GM23338 (cell line): ENCODE measurements around the gene SFRP4. TPM values are rescaled to one million over a fixed set of nuclear protein-coding genes. Genes with fewer than 3 reads are reported as not detected.

Source experiments
- ATAC-seq: fragments of 200-7000 bp; cut with Tn5 transposase; 3 replicates; pipeline ENCODE4 v1.9.1; 2020
- DNase-seq: peaks from one replicate; pipeline ENCODE4 v3.0.0-alpha.2; 2015; ENCODE audit warnings: low spot score
- H2AFZ ChIP-seq: fragments of 200-600 bp; sonication (generic); 2 replicates; pipeline ENCODE4 v1.8.0; 2016; ENCODE audit warnings: antibody characterized with exemption, mild to moderate bottlenecking, moderate library complexity
- H3F3A ChIP-seq: fragments of 200-600 bp; sonication (generic); replicated peaks from 2 replicates; pipeline ENCODE4 v1.8.0; 2017; ENCODE audit warnings: antibody characterized with exemption, mixed run types, low read depth
- H3K27ac ChIP-seq: fragments of 200-600 bp; sonication (generic); 2 replicates; pipeline ENCODE4 v1.6.1; 2016; ENCODE audit warnings: low read depth
- H3K27me3 ChIP-seq: fragments of 200-600 bp; sonication (generic); 2 replicates; pipeline ENCODE4 v1.8.0; 2016; ENCODE audit warnings: mild to moderate bottlenecking, mixed run types, moderate library complexity; ENCODE audit not compliant: insufficient read depth
- H3K36me3 ChIP-seq: fragments of 200-600 bp; sonication (generic); 2 replicates; pipeline ENCODE4 v1.8.0; 2016; ENCODE audit warnings: mild to moderate bottlenecking; ENCODE audit not compliant: insufficient read depth
- H3K4me1 ChIP-seq: fragments of 200-600 bp; sonication (generic); 2 replicates; pipeline ENCODE4 v1.8.0; 2016; ENCODE audit warnings: mild to moderate bottlenecking, moderate library complexity; ENCODE audit not compliant: insufficient read depth
- H3K4me2 ChIP-seq: fragments of 200-600 bp; sonication (generic); 2 replicates; pipeline ENCODE4 v1.7.1; 2017; ENCODE audit warnings: mixed run types
- H3K4me3 ChIP-seq: fragments of 200-600 bp; sonication (generic); 2 replicates; pipeline ENCODE4 v1.6.1; 2016; ENCODE audit warnings: mixed run types
- H3K79me2 ChIP-seq: fragments of 200-600 bp; sonication (generic); replicated peaks from 2 replicates; pipeline ENCODE4 v1.8.0; 2017; ENCODE audit warnings: mild to moderate bottlenecking; ENCODE audit not compliant: insufficient read depth
- H3K9me2 ChIP-seq: fragments of 200-600 bp; sonication (generic); 2 replicates; pipeline ENCODE4 v1.8.0; 2017; ENCODE audit not compliant: insufficient read depth
- H4K20me1 ChIP-seq: fragments of 200-600 bp; sonication (generic); replicated peaks from 2 replicates; pipeline ENCODE4 v1.8.0; 2017; ENCODE audit warnings: mild to moderate bottlenecking; ENCODE audit not compliant: insufficient read depth
- H3K27ac Mint-ChIP-seq: 2 replicates; pipeline ENCODE4 v1.8.0; 2020; ENCODE audit warnings: inconsistent platforms, mild to moderate bottlenecking, moderate library complexity, mixed read lengths
- H3K27me3 Mint-ChIP-seq: 3 replicates; pipeline ENCODE4 v1.8.0; 2022; ENCODE audit warnings: low read depth, mild to moderate bottlenecking, moderate library complexity, mixed read lengths, inconsistent platforms; ENCODE audit not compliant: insufficient read depth, poor library complexity
- H3K36me3 Mint-ChIP-seq: 3 replicates; pipeline ENCODE4 v1.8.0; 2021; ENCODE audit warnings: low read depth, mild to moderate bottlenecking, inconsistent platforms, moderate library complexity, mixed read lengths
- H3K4me1 Mint-ChIP-seq: 3 replicates; pipeline ENCODE4 v1.8.0; 2020; ENCODE audit warnings: mild to moderate bottlenecking, inconsistent platforms, mixed read lengths
- H3K4me3 Mint-ChIP-seq: 3 replicates; pipeline ENCODE4 v1.8.0; 2021; ENCODE audit warnings: moderate library complexity, mild to moderate bottlenecking, inconsistent platforms, mixed read lengths
- H3K9me3 Mint-ChIP-seq: 3 replicates; pipeline ENCODE4 v1.8.0; 2020; ENCODE audit warnings: moderate library complexity, mild to moderate bottlenecking, inconsistent platforms, mixed read lengths
- CREB1 ChIP-seq: fragments of 250-450 bp; sonication (Bioruptor Pico); IDR thresholded peaks from 2 replicates; pipeline ENCODE4 v1.5.0; 2020; ENCODE audit warnings: low read depth, mild to moderate bottlenecking, moderate library complexity
- NANOG ChIP-seq: IDR thresholded peaks from 2 replicates; pipeline ENCODE4 v1.6.1; 2016; ENCODE audit warnings: antibody characterized with exemption, borderline replicate concordance
- POLR2AphosphoS5 ChIP-seq: IDR thresholded peaks from 2 replicates; pipeline ENCODE4 v1.6.1; 2016; ENCODE audit warnings: antibody characterized with exemption, low read depth
- ZNF331 ChIP-seq: fragments of 250-450 bp; sonication (Bioruptor Pico); IDR thresholded peaks from 2 replicates; pipeline ENCODE4 v1.5.0; 2020; ENCODE audit warnings: low read depth, mild to moderate bottlenecking, moderate library complexity
- polyA plus RNA-seq: library from polyadenylated mRNA; unstranded; fragments of >200 nt; fragmentation: Nextera tagmentation; extraction: Ambion mirVana; gene quantifications from 2 replicates; pipeline ENCODE4 v1.2.1, GENCODE V29; 2016
- total RNA-seq: library from RNA; depleted of rRNA; stranded (reverse); fragments of >200 nt; shearing (Covaris generic); gene quantifications from 2 replicates; pipeline ENCODE4 v1.2.3, GENCODE V29; 2014; rRNA removed

Gene SFRP4
- total and polyA plus RNA-seq, 2 experiments from 2014 or later, result not detected

DNA sequence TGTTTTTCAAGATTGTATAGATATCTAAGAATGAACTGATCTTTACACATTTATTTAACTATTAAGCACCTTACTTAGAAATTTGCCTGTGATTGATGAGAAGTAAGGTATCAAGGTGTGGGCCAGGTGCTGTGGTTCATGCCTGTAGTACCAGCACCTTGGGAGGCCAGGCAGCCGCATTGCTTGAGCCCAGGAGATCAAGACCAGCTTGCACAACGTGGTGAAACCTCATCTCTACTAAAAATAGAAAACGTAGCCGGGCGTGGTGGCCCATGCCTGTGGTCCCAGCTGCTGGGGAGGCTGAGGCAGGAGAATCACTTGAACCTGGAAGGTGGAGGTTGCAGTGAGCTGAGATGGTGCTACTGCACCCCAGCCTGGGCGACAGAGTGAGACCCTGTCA is 34.5 kb downstream of the SFRP4 start:
- Histone ChIP-seq H3K4me2 (no peak overlapping the region), H3K36me3 (no peaks in the 10 kb centered on the region), H4K20me1 (no peaks in the 10 kb centered on the region), H3F3A (no peaks in the 10 kb centered on the region), H2AFZ (no peak overlapping the region), H3K4me1 (no peaks in the 10 kb centered on the region), H3K27ac (no peak overlapping the region), H3K9me2 (no peaks in the 10 kb centered on the region), H3K79me2 (no peaks in the 10 kb centered on the region), H3K4me3 (no peak overlapping the region), H3K27me3 (no peaks in the 10 kb centered on the region)
- TF ChIP-seq CREB1, result no peak
- TF ChIP-seq ZNF331, result no peak
- TF ChIP-seq POLR2AphosphoS5, result no peak
- no peak for TF ChIP-seq NANOG
- no peaks in the 10 kb centered on the region for H3K36me3 Mint-ChIP-seq
- no peak for ATAC-seq
- DNase-seq, result no peak
- no peaks in the 10 kb centered on the region for H3K9me3 Mint-ChIP-seq
- no peak overlapping the region for H3K27ac Mint-ChIP-seq
- no peak overlapping the region for H3K4me3 Mint-ChIP-seq
- peaks cover 2% of the 10 kb centered on the region for H3K27me3 Mint-ChIP-seq
- peaks cover 5% of the 10 kb centered on the region for H3K4me1 Mint-ChIP-seq

Other genes starting within 250 kb of the SFRP4 start
- gene GPR141, start 233.1 kb downstream of the SFRP4 start, total RNA-seq, result 0.80 TPM in 1 of 2 replicates, not detected in the other
- not detected in 2 replicates for gene GPR141, start 233.1 kb downstream of the SFRP4 start, polyA plus RNA-seq
- 0.14 TPM in 1 of 2 replicates, not detected in the other for gene NME8, start 68.2 kb downstream of the SFRP4 start, total RNA-seq
- gene NME8, start 68.2 kb downstream of the SFRP4 start, polyA plus RNA-seq, result 0.83 and 1.3 TPM in 2 replicates
- 9.5 and 13.8 TPM in 2 replicates for gene EPDR1, start 3.8 kb upstream of the SFRP4 start, total RNA-seq
- 3.6 and 4.4 TPM in 2 replicates for gene EPDR1, start 3.8 kb upstream of the SFRP4 start, polyA plus RNA-seq